Measurements from ENCODE around the gene PRRC2B.

DNA sequence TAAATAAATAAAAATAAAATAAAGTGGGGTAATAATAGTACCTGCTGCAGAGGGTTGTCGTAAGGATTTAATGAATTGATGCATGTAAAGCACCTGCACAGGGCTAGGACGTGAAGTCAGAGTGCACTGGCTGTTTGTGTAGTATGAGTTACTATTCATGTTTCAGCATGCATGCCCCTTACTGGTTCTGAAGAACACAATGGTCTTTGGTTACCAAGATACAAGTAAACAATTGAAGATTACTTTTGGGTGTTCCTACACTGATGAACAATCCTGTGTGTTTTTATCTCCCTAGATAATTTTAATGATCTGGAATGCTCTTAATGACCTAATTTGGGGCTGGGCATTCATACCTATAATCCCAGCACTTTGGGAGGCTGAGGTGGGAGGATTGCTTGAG is 23.2 kb upstream of the PRRC2B start:
- TF ChIP-seq, protein P1, sequence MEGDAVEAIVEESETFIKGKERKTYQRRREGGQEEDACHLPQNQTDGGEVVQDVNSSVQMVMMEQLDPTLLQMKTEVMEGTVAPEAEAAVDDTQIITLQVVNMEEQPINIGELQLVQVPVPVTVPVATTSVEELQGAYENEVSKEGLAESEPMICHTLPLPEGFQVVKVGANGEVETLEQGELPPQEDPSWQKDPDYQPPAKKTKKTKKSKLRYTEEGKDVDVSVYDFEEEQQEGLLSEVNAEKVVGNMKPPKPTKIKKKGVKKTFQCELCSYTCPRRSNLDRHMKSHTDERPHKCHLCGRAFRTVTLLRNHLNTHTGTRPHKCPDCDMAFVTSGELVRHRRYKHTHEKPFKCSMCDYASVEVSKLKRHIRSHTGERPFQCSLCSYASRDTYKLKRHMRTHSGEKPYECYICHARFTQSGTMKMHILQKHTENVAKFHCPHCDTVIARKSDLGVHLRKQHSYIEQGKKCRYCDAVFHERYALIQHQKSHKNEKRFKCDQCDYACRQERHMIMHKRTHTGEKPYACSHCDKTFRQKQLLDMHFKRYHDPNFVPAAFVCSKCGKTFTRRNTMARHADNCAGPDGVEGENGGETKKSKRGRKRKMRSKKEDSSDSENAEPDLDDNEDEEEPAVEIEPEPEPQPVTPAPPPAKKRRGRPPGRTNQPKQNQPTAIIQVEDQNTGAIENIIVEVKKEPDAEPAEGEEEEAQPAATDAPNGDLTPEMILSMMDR (IDR thresholded peaks at IDR 0.05; ENCODE audit: low read depth, low read length, missing input control), result no peak
- TF ChIP-seq RXRA (IDR thresholded peaks at IDR 0.05) (no peak), HNF4A (conservative IDR thresholded peaks at IDR 0.05) (no peak), REST (IDR thresholded peaks at IDR 0.05) (no peak), JUND (IDR thresholded peaks at IDR 0.05) (no peak), MAX (IDR thresholded peaks at IDR 0.05) (no peak), ATF3 (IDR thresholded peaks at IDR 0.05) (no peak), FOXA1 (IDR thresholded peaks at IDR 0.05) (no peak)

Measured in liver (tissue), 3 donors.